Endothelial cell of umbilical vein (primary cell): ENCODE data around the gene TRDN. TPM values are rescaled to one million over a fixed set of nuclear protein-coding genes. Genes with fewer than 3 reads are reported as not detected.

Source experiments
- BruUV-seq: library from RNA; stranded (reverse); fragments of 400-500 nt; replicated peaks from 2 replicates; lab custom pipeline; 2021; lab: Mats Ljungman, UMichigan
- CTCF ChIA-PET: fragments of 300-600, 350-600 bp; sonication (Branson Sonifier 250); formaldehyde crosslinking; loops from one replicate; lab custom pipeline; 2021; ENCODE audit warnings: antibody characterized with exemption, inconsistent platforms; lab: Charles Lee
- POLR2A ChIA-PET: fragments of 300-600, 350-600 bp; sonication (Branson Sonifier 250); formaldehyde crosslinking; loops from one replicate; lab custom pipeline; 2021; ENCODE audit warnings: antibody characterized with exemption, inconsistent platforms; lab: Charles Lee
- DNase-seq: peaks from one replicate; pipeline ENCODE4 v3.0.0-alpha.2; 2011; ENCODE audit warnings: low read depth, low spot score
- FAIRE-seq: peaks from 2 replicates; lab custom pipeline; 2011; peaks lifted over from hg19 to GRCh38; lab: Jason Lieb, UNC
- H2AFZ ChIP-seq: 2 replicates; pipeline ENCODE4 v1.6.0; 2012; ENCODE audit warnings: low read depth, low read length, control low read depth, inconsistent platforms
- H3K27ac ChIP-seq: 2 replicates; pipeline ENCODE4 v1.5.1; 2011; ENCODE audit warnings: low read depth, mild to moderate bottlenecking, control low read depth, low read length, moderate library complexity; ENCODE audit not compliant: insufficient read depth
- H3K27me3 ChIP-seq, 2 experiments: 2 replicates each; pipeline versions ENCODE4 v1.6.0 to v1.6.1; 2011; ENCODE audit warnings: low read length in 2 of 2, mixed read lengths in 1 of 2; ENCODE audit not compliant: control insufficient read depth in 2 of 2, insufficient read depth in 2 of 2
- H3K36me3 ChIP-seq, 2 experiments: 2 replicates in 1 of 2; 3 replicates in 1 of 2; pipeline ENCODE4 v1.5.1; 2011; ENCODE audit warnings: low read length in 2 of 2, mild to moderate bottlenecking in 1 of 2, moderate library complexity in 1 of 2; ENCODE audit not compliant: control insufficient read depth in 2 of 2, insufficient read depth in 2 of 2; ENCODE audit errors: extremely low read depth in 1 of 2
- H3K4me1 ChIP-seq: 3 replicates; pipeline ENCODE4 v1.5.1; 2011; ENCODE audit warnings: mild to moderate bottlenecking, low read length; ENCODE audit not compliant: control insufficient read depth, insufficient read depth; ENCODE audit errors: extremely low read depth
- H3K4me2 ChIP-seq: 2 replicates; pipeline ENCODE4 v1.6.1; 2011; ENCODE audit warnings: low read length, control low read depth, mixed read lengths; ENCODE audit not compliant: insufficient read depth
- H3K4me3 ChIP-seq, 3 experiments: fragments of 200-600 bp in 1 of 3; sonication (generic), shearing (Covaris generic) in 1 of 3; replicated peaks in 1 of 3; 2 replicates each; pipeline ENCODE4 v1.5.1; 2011 to 2016; ENCODE audit warnings: control low read depth in 3 of 3, low read length in 3 of 3, mild to moderate bottlenecking in 2 of 3, inconsistent platforms in 1 of 3, low read depth in 1 of 3, moderate library complexity in 1 of 3; ENCODE audit not compliant: insufficient read depth in 1 of 3
- H3K79me2 ChIP-seq: 2 replicates; pipeline ENCODE4 v1.6.0; 2012; ENCODE audit warnings: low read length, inconsistent platforms; ENCODE audit not compliant: control insufficient read depth, insufficient read depth
- H3K9ac ChIP-seq: replicated peaks from 2 replicates; pipeline ENCODE3; 2011; ENCODE audit warnings: low read length, control low read depth; ENCODE audit not compliant: insufficient read depth; ENCODE audit errors: extremely low read depth
- H3K9me1 ChIP-seq: replicated peaks from 3 replicates; pipeline ENCODE4 v1.6.0; 2011; ENCODE audit warnings: mild to moderate bottlenecking, low read length; ENCODE audit not compliant: control insufficient read depth, insufficient read depth; ENCODE audit errors: extremely low read depth
- H3K9me3 ChIP-seq: replicated peaks from 2 replicates; pipeline ENCODE4 v1.5.1; 2012; ENCODE audit warnings: low read length, inconsistent platforms; ENCODE audit not compliant: control insufficient read depth, insufficient read depth
- H4K20me1 ChIP-seq: replicated peaks from 2 replicates; pipeline ENCODE3; 2011; ENCODE audit warnings: mild to moderate bottlenecking, low read length; ENCODE audit not compliant: control insufficient read depth, insufficient read depth; ENCODE audit errors: extremely low read depth
- EZH2 ChIP-seq: IDR thresholded peaks from 2 replicates; pipeline ENCODE4 v1.6.1; 2012; ENCODE audit warnings: borderline replicate concordance, low read depth, mild to moderate bottlenecking, moderate library complexity, low read length, inconsistent platforms; ENCODE audit not compliant: severe bottlenecking
- FOS ChIP-seq: IDR thresholded peaks from 2 replicates; pipeline ENCODE4 v1.6.1; 2011; ENCODE audit warnings: mild to moderate bottlenecking, low read length, moderate library complexity, borderline replicate concordance; ENCODE audit not compliant: insufficient read depth
- GATA2 ChIP-seq: IDR thresholded peaks from 2 replicates; pipeline ENCODE4 v1.7.0; 2011; ENCODE audit warnings: low read depth, mild to moderate bottlenecking, moderate library complexity, mixed read lengths, low read length; ENCODE audit not compliant: insufficient read length, insufficient read depth
- JUN ChIP-seq: IDR thresholded peaks from 2 replicates; pipeline ENCODE4 v1.6.1; 2011; ENCODE audit warnings: borderline replicate concordance, low read depth; ENCODE audit not compliant: insufficient read length, insufficient read depth
- MYC ChIP-seq: IDR thresholded peaks from one replicate; pipeline ENCODE4 v1.6.1; 2011; ENCODE audit warnings: mild to moderate bottlenecking, low read depth, low read length
- POLR2A ChIP-seq: IDR thresholded peaks from 2 replicates; pipeline ENCODE4 v1.6.1; 2012; ENCODE audit warnings: low read depth, mild to moderate bottlenecking, control low read depth, low read length
- POLR2AphosphoS5 ChIP-seq: IDR thresholded peaks from 2 replicates; pipeline ENCODE4 v1.6.1; 2012; ENCODE audit warnings: low read depth, mild to moderate bottlenecking, control low read depth, low read length, moderate library complexity; ENCODE audit not compliant: insufficient read depth
- dilution Hi-C: fragments of 300-500 bp; cut with MboI; formaldehyde crosslinking; loops from one replicate; pipeline ENCODE4 v1.15.0; 2019; ENCODE audit warnings: low sequenced_read_pairs; ENCODE audit not compliant: extremely low pct_ligation_motif_present
- intact Hi-C: fragments of 100-400 bp; cut with micrococcal nuclease; formaldehyde crosslinking; loops from one replicate; pipeline ENCODE4 v1.10.0; 2022
- polyA plus RNA-seq, 4 experiments: library from polyadenylated mRNA; depleted of rRNA in 3 of 4; stranded (reverse) in 3 of 4; unstranded in 1 of 4; fragments of >200 nt; gene quantifications; 2 replicates each; pipeline versions ENCODE4 v1.2.1 to v1.2.3, GENCODE V29; 2011 to 2012; ENCODE audit warnings: missing spikeins in 1 of 4
- total RNA-seq: library from RNA; stranded (reverse); gene quantifications from 2 replicates; pipeline ENCODE4 v1.2.3, GENCODE V29; 2021
- TF ChIP-seq, protein P1 (sequence below), 2 donors: IDR thresholded peaks; 1 replicate in 1 of 2; 2 replicates in 1 of 2; pipeline ENCODE4 v1.5.1; 2011; ENCODE audit warnings: low read length in 2 of 2, mild to moderate bottlenecking in 2 of 2, moderate library complexity in 2 of 2, control low read depth in 1 of 2, inconsistent platforms in 1 of 2, low read depth in 1 of 2; ENCODE audit not compliant: insufficient read depth in 1 of 2; ENCODE audit errors: extremely low read depth in 1 of 2
- TF ChIP-seq, protein P2 (sequence below): IDR thresholded peaks from 2 replicates; pipeline ENCODE4 v1.6.1; 2011; ENCODE audit not compliant: insufficient read depth, insufficient read length

Gene TRDN
- total and polyA plus RNA-seq, 2 donors (not counting 3 experiments of a cell fraction or from before 2014, with no cell fraction given), result not detected

DNA sequence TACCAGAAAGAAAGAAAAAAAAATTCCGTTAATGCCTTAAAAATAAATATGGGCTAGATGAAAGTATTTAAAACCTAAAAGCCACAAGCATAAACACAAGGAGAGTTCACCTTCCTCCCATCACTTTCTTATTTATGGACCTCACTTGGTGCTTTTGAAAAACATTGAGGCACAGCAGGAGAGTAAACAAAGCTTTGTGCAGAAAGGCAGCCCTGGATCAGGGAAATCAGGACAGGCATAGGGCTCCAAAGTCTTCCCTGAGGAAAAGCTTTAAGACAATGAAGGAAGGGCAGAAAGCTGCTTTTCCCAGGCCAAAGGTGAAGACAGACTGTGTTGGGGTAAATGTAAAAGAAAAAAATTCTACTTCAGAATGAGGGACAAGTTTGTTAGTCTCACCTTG is 432.8 kb downstream of the TRDN start:
- FAIRE-seq (no peak), DNase-seq (no peak)
- Histone ChIP-seq H3K79me2 (no peaks in the 10 kb centered on the region), H3K9me1 (no peaks in the 10 kb centered on the region), H3K27me3 (no peaks in the 10 kb centered on the region), H4K20me1 (no peaks in the 10 kb centered on the region), H3K36me3 (no peaks in the 10 kb centered on the region), H3K9me3 (no peaks in the 10 kb centered on the region), H3K4me3 (no peak overlapping the region), H3K4me1 (no peaks in the 10 kb centered on the region), H3K9ac (no peak overlapping the region), H3K4me2 (no peak overlapping the region), H3K27ac (no peak overlapping the region), H2AFZ (no peak overlapping the region)
- CTCF ChIA-PET, result no interaction called here
- intact Hi-C loops, result no loop called here
- POLR2A ChIA-PET, result no interaction called here
- dilution Hi-C loops, result no loop called here
- no TSS peak for BruUV-seq
- TF ChIP-seq JUN (no peak), FOS (no peak)

DNA sequence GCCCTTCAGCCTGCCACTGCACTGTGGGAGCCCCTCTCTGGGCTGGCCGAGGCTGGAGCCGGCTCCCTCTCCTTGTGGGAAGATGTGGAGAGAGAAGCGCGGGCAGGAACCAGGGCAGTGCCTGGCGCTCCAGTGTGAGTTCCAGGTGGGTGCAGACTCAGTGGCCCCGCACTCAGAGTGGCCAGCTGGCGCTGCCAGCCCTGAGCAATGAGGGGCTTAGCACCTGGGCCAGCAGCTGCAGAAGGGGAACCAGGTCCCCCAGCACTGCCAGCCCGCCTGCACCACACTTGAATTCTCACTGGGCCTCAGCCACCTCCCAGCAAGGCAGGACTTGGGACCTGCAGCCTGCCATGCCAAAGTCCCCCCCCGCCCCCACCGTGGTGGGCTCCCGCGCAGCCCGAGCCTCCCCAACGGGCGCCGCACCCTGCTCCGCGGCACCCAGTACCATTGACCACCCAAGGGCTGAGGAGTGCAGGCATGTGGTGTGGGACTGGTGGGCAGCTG is 434.8 kb downstream of the TRDN start:
- dilution Hi-C loops (no loop called here), intact Hi-C loops (no loop called here)
- Histone ChIP-seq H3K4me1 (no peaks in the 10 kb centered on the region), H2AFZ (no peak overlapping the region), H3K36me3 (no peaks in the 10 kb centered on the region), H4K20me1 (no peaks in the 10 kb centered on the region), H3K9me3 (no peaks in the 10 kb centered on the region), H3K4me2 (no peak overlapping the region), H3K4me3 (no peak overlapping the region), H3K9ac (no peak overlapping the region), H3K79me2 (no peaks in the 10 kb centered on the region), H3K27ac (no peak overlapping the region), H3K27me3 (no peaks in the 10 kb centered on the region), H3K9me1 (no peaks in the 10 kb centered on the region)
- FAIRE-seq (no peak), DNase-seq (no peak)
- ChIA-PET CTCF (no interaction called here), POLR2A (no interaction called here)
- BruUV-seq, result no TSS peak
- TF ChIP-seq JUN (no peak), MYC (no peak), GATA2 (no peak), EZH2 (no peak), FOS (no peak), POLR2AphosphoS5 (no peak), POLR2A (no peak)
- TF ChIP-seq, protein P1, sequence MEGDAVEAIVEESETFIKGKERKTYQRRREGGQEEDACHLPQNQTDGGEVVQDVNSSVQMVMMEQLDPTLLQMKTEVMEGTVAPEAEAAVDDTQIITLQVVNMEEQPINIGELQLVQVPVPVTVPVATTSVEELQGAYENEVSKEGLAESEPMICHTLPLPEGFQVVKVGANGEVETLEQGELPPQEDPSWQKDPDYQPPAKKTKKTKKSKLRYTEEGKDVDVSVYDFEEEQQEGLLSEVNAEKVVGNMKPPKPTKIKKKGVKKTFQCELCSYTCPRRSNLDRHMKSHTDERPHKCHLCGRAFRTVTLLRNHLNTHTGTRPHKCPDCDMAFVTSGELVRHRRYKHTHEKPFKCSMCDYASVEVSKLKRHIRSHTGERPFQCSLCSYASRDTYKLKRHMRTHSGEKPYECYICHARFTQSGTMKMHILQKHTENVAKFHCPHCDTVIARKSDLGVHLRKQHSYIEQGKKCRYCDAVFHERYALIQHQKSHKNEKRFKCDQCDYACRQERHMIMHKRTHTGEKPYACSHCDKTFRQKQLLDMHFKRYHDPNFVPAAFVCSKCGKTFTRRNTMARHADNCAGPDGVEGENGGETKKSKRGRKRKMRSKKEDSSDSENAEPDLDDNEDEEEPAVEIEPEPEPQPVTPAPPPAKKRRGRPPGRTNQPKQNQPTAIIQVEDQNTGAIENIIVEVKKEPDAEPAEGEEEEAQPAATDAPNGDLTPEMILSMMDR (IDR thresholded peaks at IDR 0.05; ENCODE audit: extremely low read depth in 1 of 2, insufficient read depth in 1 of 2, low read depth in 1 of 2, low read length in 2 of 2), result no peak
- TF ChIP-seq, protein P2, sequence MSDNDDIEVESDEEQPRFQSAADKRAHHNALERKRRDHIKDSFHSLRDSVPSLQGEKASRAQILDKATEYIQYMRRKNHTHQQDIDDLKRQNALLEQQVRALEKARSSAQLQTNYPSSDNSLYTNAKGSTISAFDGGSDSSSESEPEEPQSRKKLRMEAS, result no peak
